NCI-H187 (cell line): Measurements from ENCODE around the gene MUC5AC.

Source experiments
- DNase-seq, 2 experiments: peaks; one replicate each; lab custom pipeline; 2025; lab: John Stamatoyannopoulos, UW

The MUC5AC gene

DNA sequence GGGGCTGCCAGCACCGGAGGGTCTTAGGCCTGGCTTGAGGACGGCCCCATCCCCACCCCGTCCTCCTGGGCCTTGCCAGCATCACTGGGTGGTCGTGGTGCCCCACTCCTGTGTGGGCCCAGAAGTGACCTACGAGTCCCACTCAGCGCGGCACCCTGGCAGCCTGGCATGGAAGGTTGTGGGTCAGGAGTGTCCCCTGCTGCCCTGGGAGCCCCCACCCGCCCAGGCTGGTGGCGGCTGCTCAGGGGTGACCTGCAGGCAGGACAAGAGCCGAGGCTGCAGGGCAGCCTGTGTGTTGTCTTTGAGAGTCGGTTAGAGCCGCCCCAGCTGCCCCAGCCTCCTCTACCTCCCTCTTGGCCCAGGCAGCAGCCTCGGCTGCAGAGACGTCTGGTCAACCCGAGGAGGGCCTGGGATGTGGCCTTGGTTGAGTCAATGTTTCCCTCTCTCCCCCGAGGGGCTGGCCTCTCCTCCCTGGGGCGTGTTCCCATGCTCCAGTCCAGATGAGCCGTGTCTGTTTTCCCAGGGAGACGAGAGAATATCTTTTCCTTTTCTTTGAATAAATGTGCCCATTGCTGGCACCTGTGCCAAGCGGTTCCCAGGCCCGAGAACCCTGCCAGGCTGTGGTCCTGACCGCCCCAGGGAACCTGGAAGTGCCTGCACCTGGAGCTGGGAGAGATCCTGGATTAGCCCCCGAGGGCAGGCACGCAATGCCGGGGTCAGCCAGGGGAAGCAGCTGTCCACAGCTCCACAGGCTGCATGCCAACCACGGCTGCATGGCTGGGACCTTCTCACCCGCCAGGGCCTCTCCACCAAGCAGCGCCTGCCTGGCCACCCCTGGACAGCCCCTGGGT lies 35.7 kb upstream of the MUC5AC start:
- no peak for DNase-seq

DNA sequence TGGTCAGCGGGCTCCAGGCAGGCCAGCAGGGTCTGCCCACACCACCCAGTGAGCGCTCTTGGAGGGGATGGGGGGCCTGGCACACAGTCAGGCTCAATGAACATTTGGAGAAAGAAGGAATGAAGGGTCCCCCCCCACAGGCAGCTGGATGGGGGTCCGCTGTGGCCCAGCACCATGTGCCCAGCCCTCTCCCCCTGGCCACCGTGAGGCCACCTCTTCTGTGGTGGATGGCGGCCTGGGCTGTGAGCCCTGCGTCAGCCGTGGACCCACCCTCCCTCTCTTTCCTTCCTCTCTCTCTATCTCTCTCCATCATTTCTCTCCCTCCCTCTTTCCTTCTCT lies 35.1 kb upstream of the MUC5AC start:
- no peak for DNase-seq

DNA sequence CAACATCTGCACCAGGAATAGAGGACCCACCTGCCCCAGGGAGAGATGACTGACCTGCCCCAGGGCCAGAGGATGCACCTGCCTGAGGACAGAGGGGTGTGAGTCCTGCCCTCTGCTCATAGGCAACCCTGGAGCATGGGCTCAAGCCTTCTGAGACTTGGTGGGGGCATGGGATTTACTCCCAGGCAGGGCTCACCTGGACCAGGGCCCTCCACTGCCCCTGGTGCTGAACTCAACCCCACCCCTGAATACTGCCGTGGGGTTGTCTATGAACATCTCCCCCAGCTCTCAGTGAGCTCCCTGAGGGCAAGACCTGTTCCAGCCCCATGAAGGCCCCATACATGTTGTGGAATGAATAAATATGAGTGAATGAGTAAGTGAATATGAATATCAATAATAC lies 33.8 kb upstream of the MUC5AC start:
- DNase-seq, result no peak

DNA sequence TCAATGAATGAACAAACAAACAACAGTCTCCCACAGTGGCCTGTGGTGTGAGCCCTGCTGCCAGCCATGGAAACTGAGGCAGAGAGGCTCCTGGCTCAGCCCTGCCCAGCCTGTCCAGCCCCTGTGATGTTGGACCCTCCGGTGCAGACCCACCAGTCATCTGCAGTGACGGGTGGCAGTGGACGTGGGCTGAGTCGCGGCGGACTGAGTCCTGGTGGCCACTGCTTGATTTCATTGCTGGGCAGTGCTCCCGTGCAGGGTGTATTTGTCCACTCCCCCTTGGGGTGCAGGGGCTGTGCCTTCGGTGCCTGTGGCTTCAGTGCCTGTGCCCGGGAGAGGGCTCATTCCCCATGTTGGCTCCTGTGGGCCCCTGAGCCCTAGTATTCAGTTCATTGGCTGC lies 31.9 kb upstream of the MUC5AC start:
- DNase-seq, result no peak

DNA sequence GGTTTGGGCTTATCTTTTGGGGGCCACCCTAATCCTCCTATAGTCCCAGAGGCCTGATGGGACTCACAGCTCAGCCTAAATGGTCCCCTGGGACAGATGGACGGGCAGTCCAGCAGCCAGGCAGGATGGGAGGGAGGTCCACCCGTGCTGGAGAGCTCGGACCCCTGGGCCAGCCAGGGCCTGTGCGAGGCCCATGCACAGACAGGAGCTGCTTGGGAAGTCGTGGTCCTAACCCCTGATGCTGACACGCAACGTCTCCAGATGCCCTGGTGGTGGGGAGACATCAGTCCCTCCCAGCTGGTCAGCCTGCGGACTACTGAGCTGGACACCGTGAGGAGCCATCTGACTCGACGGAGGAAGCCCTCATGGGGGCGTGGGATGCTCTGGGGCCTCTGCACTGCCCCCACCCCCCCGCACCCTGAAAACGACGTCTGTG lies 31.2 kb upstream of the MUC5AC start:
- DNase-seq, result no peak

DNA sequence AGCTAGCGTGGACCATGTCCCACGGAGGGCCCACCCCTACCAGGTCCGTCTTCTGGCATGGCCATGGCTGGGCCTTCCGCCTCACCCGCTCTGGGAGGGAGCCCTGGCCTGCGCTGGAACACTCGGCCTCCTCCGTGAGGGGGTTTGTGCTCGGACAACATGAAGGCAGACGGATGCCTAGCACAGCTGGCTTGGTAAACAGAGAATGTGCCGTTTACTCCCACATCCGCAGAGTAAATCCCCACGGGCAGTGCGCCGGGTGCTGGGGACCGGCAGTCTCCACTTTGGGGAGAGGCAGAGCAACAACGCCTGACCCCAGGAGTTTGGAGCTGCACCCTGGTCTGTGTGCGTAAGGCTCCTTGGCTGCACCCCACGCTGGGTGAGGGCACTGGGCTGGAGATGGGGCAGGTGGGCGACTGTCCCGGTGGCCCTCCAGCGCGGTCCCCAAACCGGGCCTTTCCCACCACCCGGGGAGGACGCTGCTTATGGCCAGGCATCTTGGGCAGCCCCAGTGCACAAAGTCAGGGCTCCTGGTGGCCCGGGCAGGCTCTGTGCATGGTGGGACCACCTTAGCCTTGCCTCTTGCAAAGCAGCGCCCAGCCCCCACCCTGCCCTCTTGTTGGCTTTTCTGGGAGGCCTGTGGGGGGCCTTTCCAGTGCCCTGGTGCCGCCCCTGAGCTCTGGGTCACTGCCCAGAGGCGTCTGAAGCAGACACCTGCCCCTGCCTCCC lies 30.7 kb upstream of the MUC5AC start:
- no peak for DNase-seq

DNA sequence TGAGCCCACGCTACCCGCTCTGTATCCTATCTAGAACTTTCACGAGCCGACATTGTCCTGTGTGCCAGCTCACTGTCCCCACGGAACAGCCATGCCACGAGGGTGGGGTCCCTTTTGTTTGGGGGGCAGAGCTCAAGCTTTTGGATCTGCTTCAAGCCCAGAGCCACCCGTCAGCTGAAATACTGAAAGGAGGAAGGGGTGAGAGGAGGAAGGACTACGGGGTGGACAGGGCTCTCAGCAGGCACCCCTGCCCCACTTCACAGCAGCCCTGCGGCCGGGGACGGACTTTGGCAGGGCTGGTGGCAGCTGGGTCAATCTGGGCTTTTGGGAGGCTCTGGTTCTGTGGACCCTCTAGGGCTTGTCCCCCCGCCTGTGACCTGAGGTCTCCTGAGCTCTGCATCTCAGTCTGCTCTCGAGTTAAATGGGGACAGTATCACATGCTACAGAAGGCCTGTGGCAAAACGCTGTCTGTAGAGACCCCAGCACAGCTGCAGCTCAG lies 30.0 kb upstream of the MUC5AC start:
- DNase-seq, result no peak

DNA sequence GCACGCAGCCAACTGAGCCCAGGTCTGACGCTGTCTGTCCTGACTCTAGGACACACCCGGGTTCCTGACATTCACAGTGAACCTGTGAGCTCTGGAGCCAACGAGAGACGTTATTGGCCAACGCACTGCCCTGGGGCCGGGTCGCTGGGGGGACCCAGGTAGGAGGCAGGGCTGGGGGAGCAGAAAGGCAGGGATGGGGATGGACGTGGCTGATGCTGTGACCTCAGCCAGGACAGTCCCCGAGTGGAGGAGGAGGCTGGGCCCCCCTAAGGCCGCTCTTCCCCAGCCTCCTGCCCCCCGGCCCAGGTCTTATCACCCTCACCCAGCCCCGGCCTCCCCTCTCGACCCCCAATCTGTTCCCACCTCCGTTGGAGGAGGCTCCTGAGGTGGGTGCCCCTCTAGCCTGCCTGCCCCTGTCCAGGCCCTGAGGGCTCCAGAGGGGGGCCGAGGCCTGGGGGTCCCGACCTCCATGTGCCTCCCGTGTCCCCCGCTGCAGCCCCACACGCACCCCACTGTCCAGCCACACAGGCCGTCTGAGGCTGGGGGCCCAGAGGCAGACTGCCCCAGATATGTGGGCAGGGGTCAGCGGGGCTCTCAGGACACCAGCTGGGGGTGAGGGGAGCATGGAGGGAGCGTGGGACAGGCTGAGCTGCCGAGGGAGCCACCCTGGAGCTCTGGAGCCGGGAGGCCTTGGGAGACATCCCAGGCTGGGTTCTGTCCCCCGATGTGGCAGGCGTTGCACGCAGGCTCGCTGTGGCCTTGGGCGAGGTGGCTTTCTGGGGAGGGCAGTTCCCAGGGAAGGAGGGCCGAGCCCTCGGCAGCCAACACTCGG lies 29.2 kb upstream of the MUC5AC start:
- no peak for DNase-seq

DNA sequence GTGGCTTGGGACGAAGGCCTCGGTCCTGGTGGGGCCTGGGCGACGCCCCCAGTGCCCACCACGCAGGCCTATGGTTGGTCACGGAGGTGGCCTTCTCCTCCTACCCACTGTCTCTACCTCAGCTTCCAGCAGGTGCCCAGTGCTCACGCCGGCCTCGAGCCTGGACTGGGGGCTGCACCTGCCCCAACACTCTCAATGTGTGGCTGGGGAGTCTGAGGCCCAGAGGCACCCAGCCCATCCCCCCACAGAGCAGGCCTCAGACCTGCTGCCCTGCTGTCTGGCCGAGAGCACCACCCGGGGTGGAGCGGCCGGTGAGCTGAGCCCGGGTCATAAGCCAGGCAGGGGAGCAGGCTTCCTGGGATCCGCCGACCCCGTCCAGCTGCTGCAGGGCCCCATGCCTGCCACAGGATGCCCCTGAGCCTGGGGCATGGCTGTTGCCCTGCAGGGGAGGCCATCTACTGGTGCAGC lies 28.6 kb upstream of the MUC5AC start:
- no peak for DNase-seq

DNA sequence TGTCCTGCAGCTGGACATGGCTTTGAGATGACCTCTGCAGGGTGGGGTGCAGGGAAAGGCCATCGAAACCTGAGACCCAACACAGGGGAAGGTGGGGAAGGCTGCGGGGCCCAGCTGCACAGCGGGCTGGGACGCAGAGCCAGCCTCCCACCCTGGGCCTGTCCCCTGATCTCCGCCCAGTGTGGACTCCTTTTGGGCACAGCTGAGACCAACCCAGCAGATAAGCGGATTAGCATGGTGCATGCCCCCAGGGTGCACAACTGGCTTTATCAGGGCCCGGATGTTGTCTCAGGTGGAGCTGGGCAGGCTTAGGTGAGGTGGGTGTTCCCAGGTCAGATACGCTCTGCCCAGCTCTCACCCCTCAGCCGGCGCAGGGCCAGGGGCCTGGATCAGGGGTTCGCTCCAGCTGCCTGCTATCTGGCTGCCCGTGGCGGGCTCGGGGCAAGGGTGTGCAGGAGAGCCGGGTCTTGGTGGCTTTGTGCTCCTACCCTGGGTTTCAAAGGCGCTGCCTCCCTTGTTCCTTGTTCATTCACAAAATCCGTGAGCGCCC lies 28.1 kb upstream of the MUC5AC start:
- no peak for DNase-seq

DNA sequence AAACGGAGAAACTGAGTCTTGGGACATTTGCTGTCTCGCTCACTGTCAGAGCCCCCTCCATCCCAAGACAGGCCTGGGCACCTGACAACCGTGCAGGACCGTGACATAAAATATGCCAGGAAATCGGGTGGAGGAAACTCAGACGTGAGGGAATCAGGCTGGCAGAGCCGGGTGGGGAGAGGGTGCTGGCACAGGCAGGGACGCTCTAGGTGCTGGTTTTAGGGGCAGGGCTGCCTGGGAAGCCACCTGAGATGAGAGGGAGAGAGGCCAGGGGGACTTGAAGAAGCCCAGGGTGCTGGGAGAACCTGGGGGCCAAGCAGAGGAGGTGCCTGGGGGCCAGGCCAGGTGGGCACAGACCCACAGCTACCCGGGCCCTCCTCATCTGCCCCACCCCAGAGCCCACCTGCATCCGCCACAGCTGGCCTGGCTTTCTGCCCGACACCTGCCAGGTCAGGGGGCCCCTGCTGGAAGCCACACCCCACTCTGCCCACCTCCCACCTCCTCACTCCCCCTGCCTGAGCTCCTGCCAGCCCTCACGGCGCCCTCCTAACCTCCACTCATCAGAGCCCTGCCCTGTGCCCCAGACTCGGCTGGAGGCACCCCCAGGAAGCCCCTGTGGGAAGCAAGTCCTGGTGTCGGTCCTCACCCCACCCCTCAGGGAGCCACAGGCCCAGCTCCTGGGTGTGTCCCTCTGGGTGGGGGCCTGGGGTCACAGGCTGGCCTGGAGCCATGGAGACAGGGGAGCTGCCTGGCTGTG lies 27.3 kb upstream of the MUC5AC start:
- DNase-seq, result no peak

DNA sequence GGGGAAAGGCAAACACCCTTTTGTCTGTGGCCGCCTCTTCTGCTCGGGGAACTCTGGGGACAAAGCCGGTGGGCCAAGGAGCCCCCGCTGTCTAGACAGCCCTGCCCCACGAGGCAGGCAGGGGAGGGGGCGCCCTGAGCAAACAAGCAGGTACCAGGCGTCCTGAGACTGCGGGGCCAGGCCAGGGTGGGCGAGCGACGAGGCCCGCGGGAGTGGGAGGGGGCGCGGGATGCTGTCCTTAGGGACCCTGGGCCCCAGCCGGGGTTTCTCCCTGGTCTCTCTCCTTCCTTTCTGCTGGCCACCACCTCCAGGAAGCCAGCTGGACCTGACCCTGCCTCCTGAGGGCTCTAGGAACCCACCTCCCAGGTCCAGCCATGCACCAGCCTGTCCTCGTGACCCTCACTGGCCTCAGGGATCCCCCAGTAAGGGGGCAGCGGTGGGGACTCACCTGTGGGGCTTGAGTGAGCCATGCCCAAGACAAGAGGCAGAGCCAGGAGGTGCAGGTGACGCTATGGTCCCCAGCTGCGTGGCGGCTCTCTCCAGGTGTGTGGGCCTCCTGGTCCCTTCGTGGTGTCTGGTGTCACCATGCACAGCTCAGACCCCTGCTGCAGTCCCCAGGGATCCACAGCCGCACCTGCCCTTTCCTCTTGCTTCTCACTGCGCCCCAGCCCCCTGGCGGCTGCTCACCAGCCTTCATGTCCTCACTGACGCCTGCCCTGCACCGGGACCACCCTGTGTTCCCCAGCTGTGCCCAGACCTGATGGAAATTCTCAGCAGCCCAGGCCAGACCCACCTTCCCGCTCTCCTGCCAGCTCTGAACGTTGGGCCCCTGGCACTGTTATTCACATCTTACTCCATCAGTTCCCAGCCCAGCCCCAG lies 26.5 kb upstream of the MUC5AC start:
- DNase-seq, result no peak

DNA sequence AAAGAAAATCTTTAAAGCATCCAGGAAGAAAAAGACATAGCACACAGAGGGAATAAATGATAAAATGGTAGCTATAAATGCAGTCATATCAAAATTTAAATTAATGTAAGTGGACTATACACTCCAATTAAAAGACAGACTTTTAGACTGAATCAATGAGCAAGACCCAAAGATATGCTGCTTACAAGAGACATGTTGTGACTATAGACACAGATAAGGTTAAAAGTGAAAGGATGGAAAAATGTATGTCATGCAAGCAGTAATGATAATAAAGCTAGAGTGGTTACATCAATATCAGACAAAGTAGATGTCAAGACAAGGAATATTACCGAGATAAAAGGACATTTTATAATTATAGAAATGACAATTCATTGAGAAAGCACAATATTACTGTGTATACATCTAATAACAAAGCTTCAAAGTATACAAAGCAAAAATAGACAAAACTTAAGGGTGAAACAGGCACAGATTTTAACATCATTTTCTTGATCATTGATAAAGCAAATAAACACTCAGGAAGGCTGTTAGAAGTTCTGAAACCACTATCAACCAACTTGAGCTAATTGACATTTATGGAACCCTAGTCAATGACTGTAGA lies 22.8 kb upstream of the MUC5AC start:
- DNase-seq, result no peak

DNA sequence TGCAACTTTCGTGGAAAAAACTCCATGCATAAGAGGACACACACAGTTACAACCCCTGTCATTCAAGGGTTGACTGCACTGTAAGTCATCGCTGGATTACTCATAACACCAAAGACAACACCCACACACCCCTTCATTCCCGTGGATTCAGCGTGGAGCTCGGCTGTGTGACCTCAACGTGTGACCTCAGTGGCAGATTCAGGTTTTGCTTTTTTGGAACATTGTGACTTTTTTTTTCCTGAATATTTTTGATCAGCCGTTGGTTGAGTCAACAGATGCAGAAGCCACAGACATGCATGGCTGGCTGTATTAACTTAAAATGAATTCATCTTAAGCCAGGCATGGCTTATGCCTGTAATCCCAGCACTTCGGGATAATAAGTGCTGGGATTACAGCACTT lies 19.7 kb upstream of the MUC5AC start:
- no peak for DNase-seq

DNA sequence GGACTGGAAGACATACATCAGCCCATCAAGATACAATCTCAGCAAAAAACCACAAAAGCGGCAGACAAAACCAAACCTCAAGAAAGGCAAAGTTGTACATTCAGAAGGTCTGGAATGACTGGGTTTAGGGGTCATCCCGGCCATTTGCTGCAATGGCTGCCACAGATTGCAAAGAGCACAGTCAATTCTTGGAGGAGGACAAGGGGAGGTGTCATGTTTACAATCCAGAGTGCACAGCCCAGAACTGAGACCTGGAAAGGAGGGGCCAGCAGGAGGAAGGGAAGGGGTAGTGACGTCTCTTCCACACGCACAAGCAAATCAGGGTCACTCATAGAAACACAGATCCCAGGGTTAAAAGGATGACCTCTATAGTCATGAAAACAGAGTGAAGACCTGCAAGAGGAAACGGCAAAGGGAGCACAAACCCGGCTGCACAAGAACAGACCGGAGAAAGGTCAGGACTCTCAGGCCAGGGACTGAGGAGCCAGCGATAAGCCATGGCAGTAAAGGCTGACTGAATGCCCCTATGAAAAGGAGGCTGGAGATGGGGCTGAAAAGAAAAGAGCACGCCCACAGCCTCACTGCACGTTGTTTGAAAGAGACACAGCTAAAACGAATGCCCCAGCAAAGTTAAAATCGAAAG lies 18.2 kb upstream of the MUC5AC start:
- no peak for DNase-seq

DNA sequence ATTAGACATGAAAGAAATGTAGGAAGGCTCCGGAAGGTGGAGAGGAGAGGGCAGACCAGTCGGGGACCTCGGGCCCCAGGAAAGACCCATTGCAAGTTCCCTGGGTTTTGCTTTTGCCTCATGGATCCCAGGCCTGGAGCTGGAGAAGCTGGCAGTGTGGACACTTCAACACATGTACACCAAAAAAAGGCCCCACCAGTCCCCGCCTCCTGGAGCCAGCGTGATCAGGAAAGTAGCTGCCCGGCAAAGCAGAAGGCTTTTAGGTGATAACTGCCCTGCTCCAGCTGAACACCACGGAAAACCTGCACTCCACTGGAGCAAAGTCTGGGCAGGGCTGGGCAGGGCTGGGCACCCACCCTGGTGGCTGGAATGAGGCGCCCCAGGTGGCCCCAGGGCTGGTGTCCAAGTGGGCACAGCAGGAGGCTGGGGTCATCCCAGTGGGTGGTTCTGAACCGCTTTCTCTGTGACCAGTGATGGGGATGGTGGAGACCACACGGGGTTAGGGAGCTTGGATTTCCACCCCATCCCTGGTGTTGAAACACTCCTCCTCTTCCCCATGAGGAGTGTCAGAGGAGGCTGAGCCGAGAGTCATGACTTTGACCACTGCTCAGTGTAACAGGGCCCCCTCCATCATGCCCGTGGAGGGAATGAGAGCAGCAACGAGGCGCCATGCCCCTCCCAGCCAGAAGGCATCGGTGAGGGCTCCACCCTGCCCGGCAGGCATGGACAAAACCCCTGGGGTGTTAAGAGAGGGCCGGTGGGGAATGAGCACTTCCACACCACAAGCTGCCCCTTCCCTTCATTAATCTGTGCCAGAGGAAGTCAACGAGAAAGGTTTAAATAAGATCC lies 16.9 kb upstream of the MUC5AC start:
- DNase-seq, result no peak

DNA sequence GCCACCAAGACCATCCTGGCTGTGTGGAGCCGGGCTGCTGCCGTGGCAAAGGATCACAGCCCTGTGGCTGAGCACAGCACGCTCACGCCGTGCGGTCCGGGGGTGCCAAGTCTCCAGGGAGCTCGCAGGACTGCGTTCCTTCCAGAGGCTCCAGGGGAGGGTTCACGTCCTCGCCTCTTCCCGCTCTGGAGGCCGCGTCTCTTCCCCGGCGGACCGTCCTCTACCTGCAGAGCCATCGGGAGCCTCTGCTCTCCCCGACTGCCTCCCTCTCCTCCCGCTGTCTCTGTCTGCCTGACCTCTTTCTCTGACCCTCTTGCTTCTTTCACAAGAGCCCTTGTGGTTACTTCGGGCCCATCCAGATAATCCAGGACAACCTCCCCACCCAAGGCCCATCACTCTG lies 11.4 kb upstream of the MUC5AC start:
- no peak for DNase-seq

DNA sequence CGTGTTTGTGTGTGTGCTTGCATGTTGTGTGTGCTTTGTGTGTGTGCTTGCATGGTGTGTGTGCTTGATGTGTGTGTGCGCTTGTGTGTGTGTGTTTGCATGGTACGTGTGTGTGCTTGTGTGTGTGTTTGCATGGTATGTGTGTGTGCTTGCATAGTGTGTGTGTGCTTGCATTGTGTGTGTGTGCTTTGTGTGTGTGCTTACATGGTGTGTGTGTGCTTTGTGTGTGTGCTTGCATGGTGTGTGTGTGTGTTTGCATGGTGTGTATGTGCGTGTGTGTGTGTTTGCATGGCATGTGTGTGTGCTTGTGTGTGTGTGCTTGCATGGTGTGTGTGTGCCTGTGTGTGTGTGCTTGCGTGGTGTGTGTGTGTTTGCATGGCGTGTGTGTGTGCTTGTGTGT lies 10.0 kb upstream of the MUC5AC start:
- no peak for DNase-seq
